Activated T-cell treated with anti-CD3 and anti-CD28 coated beads, Interleukin-2, amount 50 U/mL, for 72 hours (primary cell): ENCODE measurements around the gene NDUFC2. TPM values are rescaled to one million over a fixed set of nuclear protein-coding genes. Genes with fewer than 3 reads are reported as not detected.
A peak's percentile ranks its signal among the peaks of the same experiment; 100 is the strongest.
"Not testable (repeated sequence)": the region's sequence is repeated elsewhere in the genome, so short reads cannot be mapped to it uniquely, and the experiment has no call there.

Source experiments
- ATAC-seq, 2 donors: fragments of 150-1000 bp; cut with Tn5 transposase; replicated peaks in 1 of 2; 2 replicates each; pipeline ENCODE4 v1.10.0; 2021; ENCODE audit warnings: moderate library complexity in 2 of 2, mild to moderate bottlenecking in 1 of 2
- DNase-seq, 2 donors: peaks; one replicate each; pipeline ENCODE4 v3.0.0; 2021 to 2022; ENCODE audit warnings: mixed read lengths in 1 of 2
- H3K27ac Mint-ChIP-seq: one replicate; pipeline ENCODE4 v1.8.0; 2022; ENCODE audit warnings: mild to moderate bottlenecking, moderate library complexity, mixed read lengths
- H3K27me3 Mint-ChIP-seq: one replicate; pipeline ENCODE4 v1.8.0; 2022; ENCODE audit warnings: low read depth, mixed read lengths
- H3K36me3 Mint-ChIP-seq, 2 donors: one replicate each; pipeline ENCODE4 v1.8.0; 2022; ENCODE audit warnings: mixed read lengths in 2 of 2, mild to moderate bottlenecking in 1 of 2; ENCODE audit not compliant: insufficient read depth in 2 of 2
- H3K4me1 Mint-ChIP-seq: one replicate; pipeline ENCODE4 v1.8.0; 2022; ENCODE audit warnings: low read depth, mixed read lengths
- H3K4me3 Mint-ChIP-seq, 2 donors: one replicate each; pipeline ENCODE4 v1.8.0; 2022; ENCODE audit warnings: mild to moderate bottlenecking in 2 of 2, mixed read lengths in 2 of 2, moderate library complexity in 2 of 2
- H3K9me3 Mint-ChIP-seq, 2 donors: one replicate each; pipeline ENCODE4 v1.8.0; 2022; ENCODE audit warnings: mixed read lengths in 2 of 2
- total RNA-seq, 2 donors: library from RNA; stranded (reverse); gene quantifications; one replicate each; pipeline ENCODE4 v1.2.3, GENCODE V29; 2022

Gene NDUFC2
- total RNA-seq, 2 donors from 2014 or later, result 190 to 199 TPM

DNA sequence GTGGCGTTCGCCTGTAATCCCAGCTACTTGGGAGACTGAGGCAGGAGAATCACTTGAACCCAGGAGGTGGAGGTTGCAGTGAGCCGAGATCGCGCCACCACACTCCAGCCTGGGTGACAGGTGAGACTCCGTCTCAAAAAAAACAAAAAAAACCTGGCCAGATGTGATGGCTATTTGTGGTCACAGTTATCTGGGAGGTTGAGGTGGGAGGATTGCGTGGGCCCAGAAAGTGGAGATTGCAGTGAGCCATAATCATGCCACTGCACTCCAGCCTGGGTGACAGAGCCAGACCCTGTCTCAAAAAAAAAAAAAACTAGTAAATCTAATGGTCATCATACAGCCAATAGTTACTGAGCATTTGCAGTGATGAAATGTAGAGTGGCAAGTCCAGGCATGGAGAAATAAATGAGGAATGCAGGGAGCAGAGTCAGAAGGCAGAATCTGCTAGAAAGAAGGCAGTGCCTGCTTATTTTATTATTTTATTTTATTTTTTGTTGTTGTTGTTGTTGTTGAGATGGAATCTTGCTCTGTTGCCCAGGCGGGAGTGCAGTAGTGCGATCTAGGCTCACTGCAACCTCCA is 19.8 kb downstream of the NDUFC2 start:
- ATAC-seq, H3K27me3 Mint-ChIP-seq, DNase-seq, H3K36me3 Mint-ChIP-seq, H3K4me1 Mint-ChIP-seq, H3K4me3 Mint-ChIP-seq, H3K27ac Mint-ChIP-seq, H3K9me3 Mint-ChIP-seq: not testable (repeated sequence)

- no peak for DNase-seq
- ATAC-seq, result no peak
- H3K4me3 Mint-ChIP-seq, result no peak overlapping the region
Measured at GRCh38 chr11:78057462-78058055, 22.1 kb downstream of the NDUFC2 start.

GRCh38 chr11:78056093-78056492 is 23.6 kb downstream of the NDUFC2 start:
- no peak overlapping the region for H3K4me3 Mint-ChIP-seq
- no peak overlapping the region for H3K27ac Mint-ChIP-seq
- H3K4me1 Mint-ChIP-seq, result peaks cover 2% of the 10 kb centered on the region
- no peaks in the 10 kb centered on the region for H3K36me3 Mint-ChIP-seq
- no peaks in the 10 kb centered on the region for H3K27me3 Mint-ChIP-seq
- no peak for ATAC-seq
- no peaks in the 10 kb centered on the region for H3K9me3 Mint-ChIP-seq
- no peak for DNase-seq

More at GRCh38 chr11:78057462-78058055, 22.1 kb downstream of the NDUFC2 start:
- H3K27ac Mint-ChIP-seq, result no peak overlapping the region
- H3K36me3 Mint-ChIP-seq, result no peaks in the 10 kb centered on the region
- no peaks in the 10 kb centered on the region for H3K4me1 Mint-ChIP-seq
- no peaks in the 10 kb centered on the region for H3K9me3 Mint-ChIP-seq
- H3K27me3 Mint-ChIP-seq, result no peaks in the 10 kb centered on the region

DNA sequence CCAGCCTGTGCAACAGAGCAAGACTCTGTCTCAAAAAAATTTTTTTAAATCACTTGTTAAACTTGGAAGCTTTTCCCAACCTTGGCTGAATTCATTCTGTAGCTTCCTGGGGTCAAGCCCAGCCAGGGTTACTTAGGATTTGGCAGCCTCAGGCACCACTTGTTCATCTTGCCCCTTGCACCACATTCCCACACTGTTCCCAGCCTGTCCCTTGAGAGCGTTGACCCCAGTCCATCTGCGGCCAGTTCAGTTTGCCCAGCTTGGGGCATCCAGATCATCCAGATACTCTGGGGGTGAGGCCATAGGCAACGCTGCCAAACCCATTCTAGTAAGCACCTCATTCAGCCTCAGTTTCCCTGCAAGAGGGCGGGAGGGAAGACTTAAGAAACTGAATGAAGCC is 24.7 kb downstream of the NDUFC2 start:
- H3K36me3 Mint-ChIP-seq, result no peaks in the 10 kb centered on the region
- H3K27ac Mint-ChIP-seq, result no peak overlapping the region
- no peak for ATAC-seq
- H3K9me3 Mint-ChIP-seq, result no peaks in the 10 kb centered on the region
- DNase-seq, result no peak
- H3K4me3 Mint-ChIP-seq, result no peak overlapping the region
- H3K4me1 Mint-ChIP-seq, result peaks cover 5% of the 10 kb centered on the region
- H3K27me3 Mint-ChIP-seq, result no peaks in the 10 kb centered on the region

- Mint-ChIP-seq H3K4me1 (peaks cover 9% of the 10 kb centered on the region), H3K9me3 (no peaks in the 10 kb centered on the region), H3K27ac (peak overlapping the region; percentile 82), H3K36me3 (no peaks in the 10 kb centered on the region), H3K4me3 (no peak overlapping the region), H3K27me3 (no peaks in the 10 kb centered on the region)
- ATAC-seq, result no peak
- no peak for DNase-seq
Measured at GRCh38 chr11:78050964-78051831, 28.5 kb downstream of the NDUFC2 start.

DNA sequence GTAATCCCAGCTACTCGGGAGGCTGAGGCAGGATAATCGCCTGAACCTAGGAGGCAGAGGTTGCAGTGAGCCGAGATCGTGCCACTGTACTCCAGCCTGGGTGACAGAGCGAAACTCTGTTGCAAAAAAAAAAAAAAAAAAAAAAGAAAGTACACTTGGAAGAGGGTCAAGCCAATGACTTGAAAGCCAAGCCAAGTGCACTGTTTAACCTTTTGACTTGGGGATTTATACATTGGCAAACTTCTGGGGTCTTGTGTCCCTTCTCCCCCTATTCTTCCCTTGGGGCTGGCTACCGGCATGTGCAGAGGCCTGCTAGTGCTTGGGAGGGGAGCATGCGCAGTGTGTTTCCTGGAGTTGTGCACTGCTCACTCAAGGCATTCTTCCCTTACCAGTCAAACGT is 30.3 kb downstream of the NDUFC2 start:
- no peaks in the 10 kb centered on the region for H3K36me3 Mint-ChIP-seq
- no peaks in the 10 kb centered on the region for H3K27me3 Mint-ChIP-seq
- H3K27ac Mint-ChIP-seq, result no peak overlapping the region
- H3K9me3 Mint-ChIP-seq, result no peaks in the 10 kb centered on the region
- H3K4me3 Mint-ChIP-seq, result no peak overlapping the region
- H3K4me1 Mint-ChIP-seq, result peaks cover 15% of the 10 kb centered on the region
- DNase-seq (no peak), ATAC-seq (no peak)

DNA sequence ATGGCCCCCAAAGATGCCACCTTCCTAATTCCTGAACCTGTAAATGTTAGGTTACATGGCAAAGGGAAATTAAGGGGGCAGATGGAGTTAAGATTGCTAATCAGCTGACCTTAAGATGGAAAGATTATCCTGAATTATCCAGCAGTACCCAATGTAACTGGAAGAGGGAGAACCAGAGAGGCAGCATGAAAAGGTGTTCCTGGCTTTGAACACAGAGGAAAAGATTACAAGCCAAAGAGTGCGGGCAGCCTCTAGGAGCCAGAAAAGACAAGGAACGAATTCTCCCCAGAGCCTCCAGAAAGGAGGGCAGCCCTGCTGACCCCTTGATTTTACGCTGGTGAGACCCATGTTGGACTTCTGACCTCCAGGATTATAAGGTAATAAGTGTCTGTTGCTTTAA is 31.1 kb downstream of the NDUFC2 start:
- no peaks in the 10 kb centered on the region for H3K36me3 Mint-ChIP-seq
- ATAC-seq, result no peak
- no peaks in the 10 kb centered on the region for H3K27me3 Mint-ChIP-seq
- H3K4me3 Mint-ChIP-seq, result no peak overlapping the region
- DNase-seq, result no peak
- no peaks in the 10 kb centered on the region for H3K9me3 Mint-ChIP-seq
- H3K27ac Mint-ChIP-seq, result no peak overlapping the region
- peaks cover 15% of the 10 kb centered on the region for H3K4me1 Mint-ChIP-seq

DNA sequence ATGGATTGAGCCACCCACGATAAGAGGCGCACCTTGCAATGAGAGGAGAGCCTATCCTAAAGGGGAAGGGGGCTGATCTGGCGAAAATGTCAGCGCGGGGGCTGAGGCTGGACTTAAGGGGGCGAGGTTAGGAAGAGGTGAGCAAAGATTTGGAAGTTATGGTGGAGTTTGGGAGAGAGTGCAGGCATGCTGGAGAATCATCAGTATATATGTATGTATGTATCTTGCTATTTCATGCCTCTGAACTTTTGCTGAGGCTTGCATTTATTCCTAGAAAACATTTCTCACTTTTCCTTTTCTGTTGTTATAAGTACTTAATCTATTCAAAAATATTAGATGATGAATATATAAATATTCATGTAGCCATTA is 33.2 kb downstream of the NDUFC2 start:
- DNase-seq (no peak), ATAC-seq (peak; percentile 11 to 23)
- H3K27ac Mint-ChIP-seq, result no peak overlapping the region

DNA sequence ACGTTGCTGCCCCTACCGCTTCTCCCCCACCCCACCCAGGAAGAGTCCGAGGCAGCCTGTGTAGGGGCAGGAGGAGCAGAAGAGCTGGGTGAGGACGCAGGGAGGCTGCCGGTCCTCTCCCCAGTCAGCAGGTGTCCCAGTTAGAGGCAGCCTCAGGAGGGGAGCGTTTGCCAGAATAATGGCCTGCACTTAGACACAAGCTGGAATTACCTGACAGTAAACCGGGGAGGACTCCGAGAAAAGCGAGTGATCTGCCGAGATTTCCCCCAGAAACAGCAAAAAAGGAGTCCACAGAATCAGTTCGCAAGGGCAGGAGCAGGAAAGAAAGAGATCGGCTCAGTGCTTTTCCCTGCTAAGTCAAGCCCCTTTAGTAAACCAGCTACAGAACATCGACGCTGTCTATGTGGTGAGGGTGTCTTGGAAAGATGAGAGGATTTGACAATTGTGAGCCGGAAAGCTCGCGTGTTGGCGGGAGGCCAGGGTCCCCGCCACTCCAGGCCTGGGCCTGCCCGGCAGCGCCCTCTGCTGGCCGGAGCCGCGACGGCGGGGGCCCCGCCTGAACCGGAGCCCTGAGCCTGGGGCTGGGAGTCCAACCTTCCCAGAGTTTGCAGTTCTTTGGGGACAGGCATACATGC is 33.7 kb downstream of the NDUFC2 start:
- Mint-ChIP-seq H3K9me3 (no peaks in the 10 kb centered on the region), H3K36me3 (no peaks in the 10 kb centered on the region), H3K4me1 (peaks cover 14% of the 10 kb centered on the region), H3K4me3 (peak overlapping the region; percentile 70 to 76), H3K27me3 (no peaks in the 10 kb centered on the region), H3K27ac (no peak overlapping the region)
- peak; percentile 92 to 93 for ATAC-seq
- peak; percentile 81 to 89 for DNase-seq

More for the DNA sequence above, 33.2 kb downstream of the NDUFC2 start:
- Mint-ChIP-seq H3K4me3 (no peak overlapping the region), H3K27me3 (no peaks in the 10 kb centered on the region), H3K4me1 (peaks cover 15% of the 10 kb centered on the region), H3K9me3 (no peaks in the 10 kb centered on the region), H3K36me3 (no peaks in the 10 kb centered on the region)

GRCh38 chr11:78044706-78045105 is 35.0 kb downstream of the NDUFC2 start:
- ATAC-seq (no peak), DNase-seq (no peak)
- no peak overlapping the region for H3K4me3 Mint-ChIP-seq
- no peaks in the 10 kb centered on the region for H3K27me3 Mint-ChIP-seq
- H3K36me3 Mint-ChIP-seq, result no peaks in the 10 kb centered on the region
- no peak overlapping the region for H3K27ac Mint-ChIP-seq
- H3K9me3 Mint-ChIP-seq, result no peaks in the 10 kb centered on the region
- peaks cover 24% of the 10 kb centered on the region for H3K4me1 Mint-ChIP-seq

DNA sequence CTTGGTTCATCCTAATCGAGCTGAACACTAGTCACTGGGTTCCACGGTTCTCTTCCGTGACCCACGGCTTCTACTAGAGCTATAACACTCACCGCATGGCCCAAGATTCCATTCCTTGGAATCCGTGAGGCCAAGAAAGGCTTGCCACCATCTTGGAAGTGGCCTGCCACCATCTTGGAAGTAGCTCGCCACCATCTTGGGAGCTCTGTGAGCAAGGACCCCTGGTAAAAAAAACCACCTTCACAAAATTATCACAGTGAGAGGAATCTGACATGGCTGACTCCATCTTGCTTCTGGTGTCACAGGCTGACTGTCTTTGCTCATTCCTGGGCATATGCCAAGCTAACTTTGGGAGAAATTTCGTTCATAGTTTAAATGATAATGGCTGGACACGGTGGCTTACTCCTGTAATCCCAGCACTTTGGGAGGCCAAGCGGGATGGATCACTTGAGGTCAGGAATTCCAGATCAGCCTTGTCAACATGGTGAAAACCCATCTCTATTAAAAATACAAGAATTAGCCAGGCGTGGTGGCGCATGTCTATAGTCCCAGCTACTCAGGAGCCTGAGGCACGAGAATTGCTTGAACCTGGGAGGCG is 37.7 kb downstream of the NDUFC2 start:
- Mint-ChIP-seq H3K36me3 (no peaks in the 10 kb centered on the region), H3K4me3 (peak overlapping the region; percentile 3 to 23), H3K27ac (no peak overlapping the region), H3K9me3 (no peaks in the 10 kb centered on the region), H3K4me1 (peaks cover 29% of the 10 kb centered on the region), H3K27me3 (no peaks in the 10 kb centered on the region)
- DNase-seq (no peak), ATAC-seq (no peak)

DNA sequence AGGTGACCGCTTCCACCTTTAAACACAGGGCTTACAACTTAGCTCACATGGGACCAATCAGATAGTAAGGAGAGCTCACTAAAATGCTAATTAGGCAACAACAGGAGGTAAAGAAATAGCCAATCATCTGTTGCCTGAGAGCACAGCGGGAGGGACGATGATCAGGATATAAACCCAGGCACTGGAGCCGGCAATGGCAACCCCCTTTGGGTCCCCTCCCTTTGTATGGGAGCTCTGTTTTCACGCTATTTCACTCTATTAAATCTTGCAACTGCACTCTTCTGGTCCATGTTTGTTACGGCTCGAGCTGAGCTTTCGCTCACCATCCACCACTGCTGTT is 38.3 kb downstream of the NDUFC2 start:
- not testable (repeated sequence) for DNase-seq, ATAC-seq, H3K27me3 Mint-ChIP-seq, H3K27ac Mint-ChIP-seq, H3K36me3 Mint-ChIP-seq, H3K9me3 Mint-ChIP-seq
- Mint-ChIP-seq H3K4me1 (peaks cover 27% of the 10 kb centered on the region), H3K4me3 (peak overlapping the region; percentile 3 to 23)
